ENCODE measurements around the gene OR2T27.

- TF ChIP-seq REST (IDR thresholded peaks at IDR 0.05; ENCODE audit: insufficient replicate concordance, low read depth) (no peak), GABPA (IDR thresholded peaks at IDR 0.05; ENCODE audit: low read depth) (no peak), SPI1 (IDR thresholded peaks at IDR 0.05; ENCODE audit: borderline replicate concordance, low read depth) (no peak)
- TF ChIP-seq, protein P1, sequence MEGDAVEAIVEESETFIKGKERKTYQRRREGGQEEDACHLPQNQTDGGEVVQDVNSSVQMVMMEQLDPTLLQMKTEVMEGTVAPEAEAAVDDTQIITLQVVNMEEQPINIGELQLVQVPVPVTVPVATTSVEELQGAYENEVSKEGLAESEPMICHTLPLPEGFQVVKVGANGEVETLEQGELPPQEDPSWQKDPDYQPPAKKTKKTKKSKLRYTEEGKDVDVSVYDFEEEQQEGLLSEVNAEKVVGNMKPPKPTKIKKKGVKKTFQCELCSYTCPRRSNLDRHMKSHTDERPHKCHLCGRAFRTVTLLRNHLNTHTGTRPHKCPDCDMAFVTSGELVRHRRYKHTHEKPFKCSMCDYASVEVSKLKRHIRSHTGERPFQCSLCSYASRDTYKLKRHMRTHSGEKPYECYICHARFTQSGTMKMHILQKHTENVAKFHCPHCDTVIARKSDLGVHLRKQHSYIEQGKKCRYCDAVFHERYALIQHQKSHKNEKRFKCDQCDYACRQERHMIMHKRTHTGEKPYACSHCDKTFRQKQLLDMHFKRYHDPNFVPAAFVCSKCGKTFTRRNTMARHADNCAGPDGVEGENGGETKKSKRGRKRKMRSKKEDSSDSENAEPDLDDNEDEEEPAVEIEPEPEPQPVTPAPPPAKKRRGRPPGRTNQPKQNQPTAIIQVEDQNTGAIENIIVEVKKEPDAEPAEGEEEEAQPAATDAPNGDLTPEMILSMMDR (IDR thresholded peaks at IDR 0.05; ENCODE audit: insufficient read depth, low read length), result no peak
Measured at GRCh38 chr1:248688527-248689298, 33.4 kb upstream of the OR2T27 start.
